ENCODE measurements around the gene HNRNPK. TPM values are rescaled to one million over a fixed set of nuclear protein-coding genes. Genes with fewer than 3 reads are reported as not detected.
A peak's percentile ranks its signal among the peaks of the same experiment; 100 is the strongest.

HNRNPK gene
- total and polyA plus RNA-seq, 2 of the 4 experiments (the other 2 are of a cell fraction) = 422 to 458 TPM

DNA sequence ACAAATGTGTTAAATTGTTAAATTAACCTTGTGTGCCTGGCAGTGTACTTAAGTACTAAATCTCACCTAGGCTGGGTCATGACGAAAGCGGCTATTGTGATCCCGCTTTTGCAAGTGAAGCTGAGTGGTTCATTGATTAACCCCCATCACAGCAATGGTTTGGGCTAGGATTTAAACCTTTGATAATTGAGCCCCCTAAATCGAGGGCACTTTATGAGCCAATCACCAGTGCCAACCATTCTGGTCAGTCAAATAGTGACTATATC is 22.8 kb downstream of the HNRNPK start:
- POLR2A ChIA-PET (ENCODE audit: unreplicated experiment) = no interaction called here
- peaks cover 6% of the 10 kb centered on the region for H3K4me1 ChIP-seq (ENCODE audit: control insufficient read depth, insufficient read depth, low read length)
- in situ Hi-C loops (cut with MboI; ENCODE audit: low sequenced_read_pairs) = no loop called here
- no peak overlapping the region for H3K23ac ChIP-seq (ENCODE audit: low read depth, low read length)
- peak overlapping the region; percentile 97 for H3K4ac ChIP-seq (ENCODE audit: low read depth, low read length)
- no peak overlapping the region for H3K18ac ChIP-seq (ENCODE audit: low read depth, low read length)
- no peaks in the 10 kb centered on the region for H3K36me3 ChIP-seq (ENCODE audit: control insufficient read depth, insufficient read depth, low read length)
- no peak overlapping the region for H2AFZ ChIP-seq (replicated peaks; ENCODE audit: low read length, poor library complexity)
- H4K8ac ChIP-seq (ENCODE audit: low read depth in 2 of 2, low read length in 2 of 2) = peak overlapping the region; percentile 99 to 100
- ATAC-seq (ENCODE audit: low read depth) = no peak
- TF ChIP-seq, protein P1, sequence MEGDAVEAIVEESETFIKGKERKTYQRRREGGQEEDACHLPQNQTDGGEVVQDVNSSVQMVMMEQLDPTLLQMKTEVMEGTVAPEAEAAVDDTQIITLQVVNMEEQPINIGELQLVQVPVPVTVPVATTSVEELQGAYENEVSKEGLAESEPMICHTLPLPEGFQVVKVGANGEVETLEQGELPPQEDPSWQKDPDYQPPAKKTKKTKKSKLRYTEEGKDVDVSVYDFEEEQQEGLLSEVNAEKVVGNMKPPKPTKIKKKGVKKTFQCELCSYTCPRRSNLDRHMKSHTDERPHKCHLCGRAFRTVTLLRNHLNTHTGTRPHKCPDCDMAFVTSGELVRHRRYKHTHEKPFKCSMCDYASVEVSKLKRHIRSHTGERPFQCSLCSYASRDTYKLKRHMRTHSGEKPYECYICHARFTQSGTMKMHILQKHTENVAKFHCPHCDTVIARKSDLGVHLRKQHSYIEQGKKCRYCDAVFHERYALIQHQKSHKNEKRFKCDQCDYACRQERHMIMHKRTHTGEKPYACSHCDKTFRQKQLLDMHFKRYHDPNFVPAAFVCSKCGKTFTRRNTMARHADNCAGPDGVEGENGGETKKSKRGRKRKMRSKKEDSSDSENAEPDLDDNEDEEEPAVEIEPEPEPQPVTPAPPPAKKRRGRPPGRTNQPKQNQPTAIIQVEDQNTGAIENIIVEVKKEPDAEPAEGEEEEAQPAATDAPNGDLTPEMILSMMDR (conservative IDR thresholded peaks at IDR 0.05; ENCODE audit: low read depth, low read length) = no peak
- TF ChIP-seq RFX5 (IDR thresholded peaks at IDR 0.05; ENCODE audit: low read depth, low read length) = no peak
- TF ChIP-seq SMC3 (IDR thresholded peaks at IDR 0.05; ENCODE audit: low read depth, low read length) = no peak
- TF ChIP-seq NFE2L2 (IDR thresholded peaks at IDR 0.05; ENCODE audit: low read depth, low read length) = no peak
- no peak overlapping the region; the same call in 1 of the 2 replicates for H2AK5ac ChIP-seq (ENCODE audit: low read depth, low read length)
- peak overlapping the region; percentile 74; the same call in 1 of the 3 replicates for H2BK15ac ChIP-seq (ENCODE audit: low read depth, low read length)
- no peak overlapping the region for H3K4me2 ChIP-seq (ENCODE audit: low read depth, low read length)
- no TSS peak for BruUV-seq (replicated peaks)
- no peak overlapping the region for H3K14ac ChIP-seq (replicated peaks; ENCODE audit: low read depth, low read length)
- no peak overlapping the region; the same call in 1 of the 2 replicates for H4K5ac ChIP-seq (ENCODE audit: low read depth, low read length)
- no peaks in the 10 kb centered on the region for H4K20me1 ChIP-seq (ENCODE audit: insufficient read depth, low read length)
- no peak overlapping the region for H3K9ac ChIP-seq (ENCODE audit: low read depth, low read length)
- WGBS, 2 experiments (ENCODE audit: extremely low coverage in 2 of 2, insufficient read length in 1 of 2) = no CpG with 5 or more reads among the region's 4 CpGs
- H4K91ac ChIP-seq (ENCODE audit: insufficient read depth, low read depth, low read length) = peak overlapping the region; percentile 66; the same call in 1 of the 2 replicates
- H3K4me3 ChIP-seq (ENCODE audit: insufficient read depth, low read depth, low read length) = no peak overlapping the region
- H3K9me1 ChIP-seq (ENCODE audit: insufficient read depth, low read length) = 0 out of 2 replicates have a peak, but pooled peaks cover 3% of the 10 kb centered on the region
- H3K9me3 ChIP-seq (ENCODE audit: control insufficient read depth, insufficient read depth, low read length) = 0 out of 2 replicates have a peak, but pooled peaks cover 2% of the 10 kb centered on the region
- 0 out of 2 replicates have a peak overlapping the region, but pooled peaks have one; percentile 78 for H2BK120ac ChIP-seq (ENCODE audit: low read depth, low read length)
- no peak overlapping the region for H2BK5ac ChIP-seq (ENCODE audit: low read depth, low read length, poor library complexity, severe bottlenecking)
- no peak for DNase-seq
- no peak overlapping the region for H2BK20ac ChIP-seq (ENCODE audit: low read depth, low read length)
- intact Hi-C loops (cut with micrococcal nuclease) = loop anchor here (5.0 kb wide), 1 partner anchor 360 kb away; no protein-coding TSS in a partner anchor
- H3K79me1 ChIP-seq (ENCODE audit: low read depth in 1 of 2, low read length in 2 of 2) = peaks cover 0 to 15% of the 10 kb centered on the region in 2 experiments; a peak in 1 of 4 replicates
- H3K56ac ChIP-seq (ENCODE audit: extremely low read depth, insufficient read depth, low read length) = no peak overlapping the region
- H3K27ac ChIP-seq (ENCODE audit: insufficient read depth, low read length) = no peak overlapping the region
- CTCF ChIA-PET = no interaction called here
- dilution Hi-C loops (cut with HindIII; ENCODE audit: low sequenced_read_pairs, unreplicated experiment) = no loop called here
- no peaks in the 10 kb centered on the region for H3K27me3 ChIP-seq (ENCODE audit: control insufficient read depth, insufficient read depth, low read length)
- H2AK9ac ChIP-seq (replicated peaks; ENCODE audit: low read depth, low read length, poor library complexity) = no peak overlapping the region

All from IMR-90 (cell line).